CD14-positive monocyte (primary cell): Measurements from ENCODE around the gene DGCR8. TPM values are rescaled to one million over a fixed set of nuclear protein-coding genes. Genes with fewer than 3 reads are reported as not detected.

Experiments used
- DNase-seq, 3 donors: peaks; one replicate each; pipeline ENCODE4 v3.0.0-alpha.2; 2011 to 2022
- H2AFZ ChIP-seq: 2 replicates; pipeline ENCODE4 v1.6.0; 2012; ENCODE audit warnings: mild to moderate bottlenecking, low read depth, low read length, inconsistent platforms; ENCODE audit not compliant: insufficient read depth, poor library complexity, severe bottlenecking
- H3K27ac ChIP-seq, 2 donors: 1 replicate in 1 of 2; 2 replicates in 1 of 2; pipeline ENCODE4 v1.5.1; 2012 to 2013; ENCODE audit warnings: low read length in 2 of 2, control low read depth in 1 of 2, inconsistent platforms in 1 of 2, low read depth in 1 of 2, mild to moderate bottlenecking in 1 of 2
- H3K27me3 ChIP-seq, 2 donors: one replicate each; pipeline versions ENCODE4 v1.6.0 to v1.6.1; 2011 to 2013; ENCODE audit warnings: low read length in 2 of 2; ENCODE audit not compliant: control insufficient read depth in 2 of 2, insufficient read depth in 2 of 2
- H3K36me3 ChIP-seq, 2 donors: replicated peaks in 1 of 2; 1 replicate in 1 of 2; 2 replicates in 1 of 2; pipeline versions ENCODE4 v1.5.1 to v1.6.1; 2012 to 2013; ENCODE audit warnings: low read length in 2 of 2, control low read depth in 1 of 2, inconsistent platforms in 1 of 2, mild to moderate bottlenecking in 1 of 2; ENCODE audit not compliant: insufficient read depth in 2 of 2, control insufficient read depth in 1 of 2
- H3K4me1 ChIP-seq, 2 donors: 1 replicate in 1 of 2; 2 replicates in 1 of 2; pipeline versions ENCODE4 v1.5.1 to v1.6.1; 2012 to 2013; ENCODE audit warnings: low read length in 2 of 2, control low read depth in 1 of 2, inconsistent platforms in 1 of 2, mild to moderate bottlenecking in 1 of 2, moderate library complexity in 1 of 2; ENCODE audit not compliant: insufficient read depth in 2 of 2, control insufficient read depth in 1 of 2
- H3K4me2 ChIP-seq: replicated peaks from 2 replicates; pipeline ENCODE3; 2012; ENCODE audit warnings: low read length, moderate library complexity, mild to moderate bottlenecking; ENCODE audit not compliant: poor library complexity, severe bottlenecking; ENCODE audit errors: extremely low read depth
- H3K4me3 ChIP-seq, 3 experiments: fragments of 200-600 bp in 1 of 3; sonication (generic) in 1 of 3; replicated peaks in 1 of 3; 1 replicate in 2 of 3; 2 replicates in 1 of 3; pipeline ENCODE4 v1.5.1; 2011 to 2013; ENCODE audit warnings: low read length in 3 of 3, mild to moderate bottlenecking in 3 of 3, control low read depth in 2 of 3, low read depth in 2 of 3, inconsistent platforms in 1 of 3, moderate library complexity in 1 of 3
- H3K79me2 ChIP-seq: 2 replicates; pipeline ENCODE4 v1.6.0; 2012; ENCODE audit warnings: mild to moderate bottlenecking, control low read depth, inconsistent platforms, low read length, moderate library complexity; ENCODE audit not compliant: insufficient read depth
- H3K9ac ChIP-seq: 2 replicates; pipeline ENCODE4 v1.6.0; 2017; ENCODE audit warnings: low read length, mild to moderate bottlenecking; ENCODE audit not compliant: insufficient read depth, poor library complexity, severe bottlenecking
- H3K9me3 ChIP-seq, 2 donors: replicated peaks in 1 of 2; 1 replicate in 1 of 2; 2 replicates in 1 of 2; pipeline versions ENCODE4 v1.5.1 to v1.6.1; 2012 to 2013; ENCODE audit warnings: low read length in 2 of 2, control low read depth in 1 of 2; ENCODE audit not compliant: control insufficient read depth in 1 of 2, insufficient read depth in 1 of 2
- H4K20me1 ChIP-seq: 2 replicates; pipeline ENCODE4 v1.6.0; 2012; ENCODE audit warnings: mild to moderate bottlenecking, low read length, control low read depth, moderate library complexity; ENCODE audit not compliant: insufficient read depth
- H3K27ac Mint-ChIP-seq, 7 donors: one replicate each; pipeline ENCODE4 v1.8.0; 2020; ENCODE audit warnings: mild to moderate bottlenecking in 7 of 7, mixed read lengths in 7 of 7, moderate library complexity in 6 of 7, inconsistent platforms in 2 of 7
- H3K27me3 Mint-ChIP-seq, 3 donors: one replicate each; pipeline ENCODE4 v1.8.0; 2021 to 2022; ENCODE audit warnings: low read depth in 3 of 3, mild to moderate bottlenecking in 3 of 3, mixed read lengths in 3 of 3, moderate library complexity in 3 of 3, inconsistent platforms in 1 of 3
- H3K36me3 Mint-ChIP-seq, 2 donors: one replicate each; pipeline ENCODE4 v1.8.0; 2020; ENCODE audit warnings: mixed read lengths in 2 of 2, inconsistent platforms in 1 of 2, mild to moderate bottlenecking in 1 of 2
- H3K4me1 Mint-ChIP-seq: one replicate; pipeline ENCODE4 v1.8.0; 2020; ENCODE audit warnings: mild to moderate bottlenecking, mixed read lengths
- H3K4me3 Mint-ChIP-seq, 2 donors: one replicate each; pipeline ENCODE4 v1.8.0; 2020; ENCODE audit warnings: mild to moderate bottlenecking in 2 of 2, mixed read lengths in 2 of 2, moderate library complexity in 1 of 2
- H3K9me3 Mint-ChIP-seq, 7 donors: one replicate each; pipeline ENCODE4 v1.8.0; 2020 to 2022; ENCODE audit warnings: mixed read lengths in 7 of 7, mild to moderate bottlenecking in 6 of 7, moderate library complexity in 6 of 7, inconsistent platforms in 2 of 7
- CTCF ChIP-seq: fragments of 200-600 bp; IDR thresholded peaks from one replicate; pipeline ENCODE4 v1.8.0; 2022; ENCODE audit warnings: antibody characterized with exemption, mild to moderate bottlenecking
- WGBS: methylation state at CpG from one replicate; pipeline ENCODE4 v1.1.5; 2013; ENCODE audit warnings: missing lambda C conversion rate; ENCODE audit not compliant: insufficient coverage; 5-methylcytosine and 5-hydroxymethylcytosine counted together
- intact Hi-C, 2 donors: fragments of 100-400 bp; cut with micrococcal nuclease; formaldehyde crosslinking; loops; one replicate each; pipeline versions ENCODE4 v1.15.0 to v1.15.1; 2023
- polyA plus RNA-seq, 3 donors: library from polyadenylated mRNA; depleted of rRNA in 1 of 3; unstranded in 2 of 3; stranded (reverse) in 1 of 3; fragments of 300-500 nt in 2 of 3; fragments of >200 nt in 1 of 3; fragmentation: Illumina TruSeq in 2 of 3; gene quantifications; 1 replicate in 2 of 3; 2 replicates in 1 of 3; pipeline ENCODE4 v1.2.3, GENCODE V29; 2012 to 2021

DGCR8 gene
- polyA plus RNA-seq, 3 donors: 1.2 to 18.7 (median 1.4) TPM

GRCh38 chr22:20089226-20089976 is 9.4 kb downstream of the DGCR8 start:
- peaks cover 3% of the 10 kb centered on the region for H3K4me1 Mint-ChIP-seq
- intact Hi-C loops: no loop called here
- Histone ChIP-seq H3K4me1 (no peaks in the 10 kb centered on the region), H3K27ac (no peak overlapping the region), H2AFZ (no peak overlapping the region), H3K9ac (no peak overlapping the region), H3K9me3 (no peaks in the 10 kb centered on the region), H3K36me3 (peaks cover 86 to 91% of the 10 kb centered on the region in 2 donors), H3K79me2 (peaks cover 26% of the 10 kb centered on the region), H4K20me1 (peaks cover 19% of the 10 kb centered on the region), H3K4me3 (no peak overlapping the region), H3K4me2 (no peak overlapping the region), H3K27me3 (no peaks in the 10 kb centered on the region)
- peaks cover 89 to 93% of the 10 kb centered on the region in 2 donors for H3K36me3 Mint-ChIP-seq
- 96% methylated on average over 14 of the region's 17 CpGs for WGBS
- H3K9me3 Mint-ChIP-seq: peaks cover 0 to 4% (median 0%) of the 10 kb centered on the region in 7 donors
- peaks cover 0 to 4% (median 0%) of the 10 kb centered on the region in 3 donors for H3K27me3 Mint-ChIP-seq
- H3K27ac Mint-ChIP-seq: peak overlapping the region in 2 of 7 donors; percentile 46 to 56
- H3K4me3 Mint-ChIP-seq: no peak overlapping the region
- DNase-seq: no peak
- no peak for TF ChIP-seq CTCF

- Histone ChIP-seq H3K9me3 (no peaks in the 10 kb centered on the region), H3K4me1 (no peaks in the 10 kb centered on the region), H3K4me3 (no peak overlapping the region), H3K27me3 (no peaks in the 10 kb centered on the region), H3K36me3 (peaks cover 94 to 98% of the 10 kb centered on the region in 2 donors), H4K20me1 (peaks cover 12% of the 10 kb centered on the region), H3K79me2 (peaks cover 19% of the 10 kb centered on the region), H3K4me2 (no peak overlapping the region), H3K27ac (peak overlapping the region in 1 of 2 donors; percentile 7), H3K9ac (no peak overlapping the region), H2AFZ (no peak overlapping the region)
- no peaks in the 10 kb centered on the region for H3K4me1 Mint-ChIP-seq
- peak overlapping the region in 3 of 7 donors; percentile 34 to 50 (median 41) for H3K27ac Mint-ChIP-seq
- intact Hi-C loops: no loop called here
- no peak overlapping the region for H3K4me3 Mint-ChIP-seq
- TF ChIP-seq CTCF: no peak
- DNase-seq: no peak
- WGBS: 96% methylated on average over 9 of the region's 11 CpGs
- H3K27me3 Mint-ChIP-seq: peaks cover 0 to 4% (median 0%) of the 10 kb centered on the region in 3 donors
- H3K9me3 Mint-ChIP-seq: peaks cover 0 to 4% (median 0%) of the 10 kb centered on the region in 7 donors
- peaks cover 96 to 100% of the 10 kb centered on the region in 2 donors for H3K36me3 Mint-ChIP-seq
Observed at GRCh38 chr22:20089977-20090729, 10.1 kb downstream of the DGCR8 start.
